RWPE2 (cell line): ENCODE results near the gene APOL1.

Source experiments
- ATAC-seq: fragments of 200-7000 bp; cut with Tn5 transposase; 3 replicates; pipeline ENCODE4 v1.9.1; 2021; ENCODE audit warnings: low read depth
- DNase-seq: peaks from one replicate; pipeline ENCODE4 v3.0.0-alpha.2; 2020; ENCODE audit warnings: low spot score
- H3K27ac ChIP-seq: fragments of 450-650 bp; 2 replicates; pipeline ENCODE4 v1.5.1; 2017; ENCODE audit warnings: mild to moderate bottlenecking; ENCODE audit not compliant: poor library complexity, severe bottlenecking
- H3K27me3 ChIP-seq: fragments of 250-450 bp; sonication (Bioruptor Pico); 2 replicates; pipeline ENCODE4 v1.5.1; 2021; ENCODE audit warnings: mild to moderate bottlenecking, moderate library complexity; ENCODE audit not compliant: insufficient read depth, poor library complexity, severe bottlenecking
- H3K36me3 ChIP-seq: fragments of 250-450 bp; sonication (Bioruptor Pico); 2 replicates; pipeline ENCODE4 v1.5.1; 2020; ENCODE audit warnings: low read depth, mild to moderate bottlenecking, moderate library complexity
- H3K4me1 ChIP-seq: fragments of 250-450 bp; sonication (Bioruptor Pico); 2 replicates; pipeline ENCODE4 v1.5.1; 2021; ENCODE audit warnings: mild to moderate bottlenecking, moderate library complexity; ENCODE audit not compliant: insufficient read depth, poor library complexity, severe bottlenecking
- H3K4me3 ChIP-seq: fragments of 250-450 bp; sonication (Bioruptor Pico); 2 replicates; pipeline ENCODE4 v1.5.1; 2021; ENCODE audit warnings: mild to moderate bottlenecking, moderate library complexity; ENCODE audit not compliant: severe bottlenecking
- H3K9me3 ChIP-seq: fragments of 250-450 bp; sonication (Bioruptor Pico); 2 replicates; pipeline ENCODE4 v1.5.1; 2021; ENCODE audit warnings: mild to moderate bottlenecking, moderate library complexity; ENCODE audit not compliant: severe bottlenecking
- TF ChIP-seq, protein P1 (sequence below): fragments of 450-650 bp; IDR thresholded peaks from one replicate; pipeline ENCODE4 v1.5.1; 2017; ENCODE audit warnings: mild to moderate bottlenecking, moderate library complexity; ENCODE audit not compliant: poor library complexity, severe bottlenecking

APOL1 gene

DNA sequence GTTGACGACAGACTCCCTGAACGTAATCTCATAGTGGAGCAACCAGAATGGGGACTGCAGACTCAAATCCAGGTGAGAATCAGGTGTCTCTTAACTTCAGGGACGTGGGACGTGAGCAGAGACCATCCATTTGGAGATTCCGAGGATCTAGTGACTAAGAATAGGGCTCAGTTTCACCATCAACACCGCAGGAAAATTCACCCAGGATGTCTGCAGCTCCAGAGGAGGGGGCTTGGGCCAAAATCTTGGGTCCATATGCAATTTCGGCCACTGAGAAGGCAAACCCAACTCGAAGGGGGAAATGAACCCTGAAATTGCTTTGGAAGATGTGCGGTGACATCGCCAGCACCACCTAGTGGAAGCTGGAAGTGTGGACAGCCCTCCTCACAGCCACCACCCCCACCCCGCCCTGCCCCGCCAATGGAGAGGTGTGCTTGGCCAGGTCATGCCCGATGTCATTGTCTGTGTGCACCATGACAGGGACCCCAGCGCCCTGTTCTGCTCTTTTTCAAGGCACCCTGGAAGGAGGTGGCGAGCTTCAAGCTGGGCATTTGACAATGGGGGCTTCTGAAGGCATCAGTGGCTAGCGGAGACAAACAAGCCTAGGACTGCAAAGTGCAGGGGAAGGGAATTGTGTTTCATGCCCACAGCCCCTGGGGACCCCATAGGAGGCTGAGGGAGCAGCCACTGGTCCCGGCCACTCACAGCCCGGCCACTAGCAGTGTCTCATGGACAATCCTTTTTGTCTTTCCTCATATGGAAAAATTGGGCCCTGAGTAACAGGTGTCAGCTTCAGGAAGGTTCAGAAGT is 24.8 kb downstream of the APOL1 start:
- Histone ChIP-seq H3K27ac (no peak overlapping the region), H3K4me1 (no peaks in the 10 kb centered on the region), H3K9me3 (no peaks in the 10 kb centered on the region), H3K36me3 (peaks cover 24% of the 10 kb centered on the region), H3K4me3 (no peak overlapping the region), H3K27me3 (no peaks in the 10 kb centered on the region)
- no peak for DNase-seq
- peak; percentile 59 for ATAC-seq
- TF ChIP-seq, protein P1, sequence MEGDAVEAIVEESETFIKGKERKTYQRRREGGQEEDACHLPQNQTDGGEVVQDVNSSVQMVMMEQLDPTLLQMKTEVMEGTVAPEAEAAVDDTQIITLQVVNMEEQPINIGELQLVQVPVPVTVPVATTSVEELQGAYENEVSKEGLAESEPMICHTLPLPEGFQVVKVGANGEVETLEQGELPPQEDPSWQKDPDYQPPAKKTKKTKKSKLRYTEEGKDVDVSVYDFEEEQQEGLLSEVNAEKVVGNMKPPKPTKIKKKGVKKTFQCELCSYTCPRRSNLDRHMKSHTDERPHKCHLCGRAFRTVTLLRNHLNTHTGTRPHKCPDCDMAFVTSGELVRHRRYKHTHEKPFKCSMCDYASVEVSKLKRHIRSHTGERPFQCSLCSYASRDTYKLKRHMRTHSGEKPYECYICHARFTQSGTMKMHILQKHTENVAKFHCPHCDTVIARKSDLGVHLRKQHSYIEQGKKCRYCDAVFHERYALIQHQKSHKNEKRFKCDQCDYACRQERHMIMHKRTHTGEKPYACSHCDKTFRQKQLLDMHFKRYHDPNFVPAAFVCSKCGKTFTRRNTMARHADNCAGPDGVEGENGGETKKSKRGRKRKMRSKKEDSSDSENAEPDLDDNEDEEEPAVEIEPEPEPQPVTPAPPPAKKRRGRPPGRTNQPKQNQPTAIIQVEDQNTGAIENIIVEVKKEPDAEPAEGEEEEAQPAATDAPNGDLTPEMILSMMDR, result peak; percentile 82

DNA sequence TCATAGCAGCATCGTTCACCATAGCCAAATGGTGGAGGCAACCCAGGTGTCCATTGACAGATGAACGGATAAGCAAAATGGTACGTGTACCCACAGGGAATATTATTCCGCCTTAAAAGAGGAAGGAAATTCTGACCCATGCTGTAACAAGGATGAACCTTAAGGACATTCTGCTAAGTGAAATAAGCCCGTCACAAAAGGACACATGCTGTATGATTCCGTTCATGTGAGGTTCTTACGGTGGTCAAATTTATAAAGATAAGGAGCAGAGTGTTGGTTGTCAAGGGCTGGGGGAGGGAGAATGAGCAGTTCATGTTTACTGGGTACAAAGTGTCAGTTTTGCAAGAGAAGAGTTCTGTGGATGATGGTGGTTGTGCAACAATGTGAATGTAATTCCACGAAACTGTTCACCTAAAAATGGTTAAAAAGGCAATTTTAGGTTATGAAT is 26.3 kb downstream of the APOL1 start:
- Histone ChIP-seq H3K27ac (no peak overlapping the region), H3K4me3 (no peak overlapping the region), H3K9me3 (no peaks in the 10 kb centered on the region), H3K27me3 (no peaks in the 10 kb centered on the region), H3K36me3 (peaks cover 39% of the 10 kb centered on the region), H3K4me1 (no peaks in the 10 kb centered on the region)
- no peak for DNase-seq
- TF ChIP-seq, protein P1, result no peak
- ATAC-seq, result no peak

DNA sequence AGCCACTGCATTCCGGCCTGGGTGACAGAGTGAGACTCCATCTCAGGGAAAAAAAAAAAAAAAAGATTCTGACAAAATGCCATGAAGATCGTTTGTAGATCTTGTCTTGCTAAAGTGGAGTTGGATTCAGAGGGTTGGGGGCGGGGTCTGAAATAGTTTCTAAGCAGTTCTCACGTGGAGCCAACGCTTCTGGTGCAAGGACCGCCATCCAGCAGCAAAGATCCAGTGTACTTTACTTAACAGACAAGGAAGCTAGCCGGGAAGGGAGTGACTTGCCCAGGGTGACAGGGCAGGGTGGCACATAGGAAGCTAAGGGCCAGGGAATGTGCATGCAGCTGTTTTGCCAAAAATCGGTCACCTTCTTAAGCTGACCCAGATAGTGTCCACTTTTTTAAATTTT is 27.4 kb downstream of the APOL1 start:
- TF ChIP-seq, protein P1, result no peak
- Histone ChIP-seq H3K4me1 (no peaks in the 10 kb centered on the region), H3K9me3 (no peaks in the 10 kb centered on the region), H3K4me3 (no peak overlapping the region), H3K36me3 (peaks cover 51% of the 10 kb centered on the region), H3K27ac (no peak overlapping the region), H3K27me3 (no peaks in the 10 kb centered on the region)
- ATAC-seq, result no peak
- no peak for DNase-seq

DNA sequence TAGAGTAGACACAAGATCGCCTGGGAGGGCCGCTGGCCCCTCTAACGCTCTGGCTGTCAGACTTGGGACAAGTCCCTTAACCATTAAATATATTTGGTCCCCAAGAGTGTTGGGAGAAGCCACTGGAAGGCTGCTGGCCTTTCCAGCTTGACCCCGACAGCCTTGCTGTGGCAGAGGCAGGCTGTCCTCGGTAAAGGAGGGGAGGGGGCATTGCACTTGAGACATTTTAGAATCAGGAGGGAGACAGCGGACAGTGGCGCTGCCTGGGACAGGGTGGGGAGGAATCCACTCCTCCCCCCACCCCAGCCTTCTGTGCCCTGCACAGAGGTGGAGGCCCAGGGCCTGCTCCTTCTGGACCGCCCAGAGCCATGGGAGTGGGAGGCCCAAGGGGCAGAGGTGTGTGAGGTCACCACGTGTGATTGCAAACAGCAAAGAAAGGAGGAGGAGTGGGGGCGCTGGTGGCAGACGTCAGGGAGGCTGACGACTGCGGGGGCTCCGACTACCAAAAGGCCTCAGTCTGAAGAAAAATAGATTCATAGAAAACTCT is 28.9 kb downstream of the APOL1 start:
- Histone ChIP-seq H3K4me1 (no peaks in the 10 kb centered on the region), H3K36me3 (peaks cover 65% of the 10 kb centered on the region), H3K27me3 (no peaks in the 10 kb centered on the region), H3K9me3 (no peaks in the 10 kb centered on the region), H3K4me3 (no peak overlapping the region), H3K27ac (no peak overlapping the region)
- ATAC-seq (no peak), DNase-seq (no peak)
- TF ChIP-seq, protein P1, result no peak

DNA sequence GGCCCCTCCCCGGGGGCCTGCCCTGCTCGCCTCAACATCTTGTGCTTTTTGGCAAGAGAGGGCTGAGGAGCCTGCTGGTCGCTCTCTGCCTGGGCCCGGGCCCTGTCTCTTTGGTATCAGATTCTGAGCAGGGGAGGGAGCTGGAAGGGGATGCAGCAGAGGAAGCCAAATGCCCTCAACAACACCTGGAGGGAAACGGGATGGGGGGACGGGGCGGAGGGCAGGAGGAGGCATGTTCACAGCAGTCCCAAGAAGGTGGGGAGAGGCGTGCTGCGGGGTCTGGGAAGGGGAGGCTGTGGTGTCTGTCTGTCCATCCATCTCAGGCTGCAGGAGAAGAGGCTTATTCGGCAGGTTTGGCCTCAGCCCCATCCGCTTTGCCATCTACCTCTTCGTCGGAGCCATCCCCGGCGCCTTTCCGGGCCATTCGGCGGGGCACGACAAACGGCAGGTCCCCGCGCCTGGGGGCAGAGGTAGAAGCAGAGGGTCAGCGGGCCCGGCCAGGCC is 29.4 kb downstream of the APOL1 start:
- TF ChIP-seq, protein P1, result no peak
- Histone ChIP-seq H3K36me3 (peaks cover 71% of the 10 kb centered on the region), H3K9me3 (no peaks in the 10 kb centered on the region), H3K27me3 (no peaks in the 10 kb centered on the region), H3K27ac (no peak overlapping the region), H3K4me3 (no peak overlapping the region), H3K4me1 (no peaks in the 10 kb centered on the region)
- no peak for DNase-seq
- no peak for ATAC-seq
